Activated T-cell treated with anti-CD3 and anti-CD28 coated beads for 1 hour (primary cell): Measurements from ENCODE around the gene SEMA3C.

Source experiments
- DNase-seq: peaks from one replicate; pipeline ENCODE4 v3.0.0-alpha.2; 2020; ENCODE audit warnings: low read depth

Gene SEMA3C

DNA sequence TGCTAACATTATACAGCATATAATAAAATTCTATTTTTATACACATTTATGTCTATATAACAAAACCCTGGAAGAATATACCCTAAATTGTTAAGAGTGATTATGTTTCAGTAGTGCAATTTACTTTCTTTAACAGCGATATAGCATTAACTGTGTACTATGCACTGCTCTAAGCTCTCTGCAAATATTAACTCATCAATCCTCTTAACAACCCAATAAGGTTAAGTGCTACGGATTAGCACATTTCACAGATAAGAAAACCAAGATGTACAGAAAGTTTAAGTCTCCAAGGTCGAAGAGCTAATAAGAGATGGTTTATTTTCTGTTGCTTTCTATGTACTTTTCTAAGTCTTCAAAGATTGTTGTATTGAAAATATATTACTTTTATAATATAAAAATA, 95.8 kb downstream of the SEMA3C start:
- no peak for DNase-seq

DNA sequence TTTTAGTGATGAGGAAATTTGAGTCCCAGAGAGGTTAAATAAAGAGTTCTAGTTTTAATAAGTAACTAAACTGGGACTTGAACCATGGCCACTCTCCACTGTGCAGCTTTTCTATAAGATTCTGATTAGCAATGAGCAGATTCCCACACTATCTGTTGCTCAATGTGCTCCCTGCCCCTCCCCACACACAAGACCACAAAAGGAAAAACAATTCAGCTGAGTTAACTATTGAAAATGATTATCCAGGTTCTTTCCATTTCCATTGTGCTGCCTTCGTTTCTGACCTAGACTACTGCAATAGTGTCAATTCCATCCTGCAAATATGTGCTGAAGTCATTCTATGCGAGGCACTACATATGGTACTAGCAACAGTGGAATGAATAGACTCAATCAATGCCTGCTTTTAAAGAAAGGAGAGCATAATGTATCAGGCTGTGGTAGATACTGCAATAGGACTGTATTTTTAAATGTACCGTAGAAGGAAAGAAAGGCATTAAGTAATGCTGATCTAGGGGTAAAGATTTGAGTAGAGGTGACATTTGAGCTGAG, 97.0 kb downstream of the SEMA3C start:
- no peak for DNase-seq

DNA sequence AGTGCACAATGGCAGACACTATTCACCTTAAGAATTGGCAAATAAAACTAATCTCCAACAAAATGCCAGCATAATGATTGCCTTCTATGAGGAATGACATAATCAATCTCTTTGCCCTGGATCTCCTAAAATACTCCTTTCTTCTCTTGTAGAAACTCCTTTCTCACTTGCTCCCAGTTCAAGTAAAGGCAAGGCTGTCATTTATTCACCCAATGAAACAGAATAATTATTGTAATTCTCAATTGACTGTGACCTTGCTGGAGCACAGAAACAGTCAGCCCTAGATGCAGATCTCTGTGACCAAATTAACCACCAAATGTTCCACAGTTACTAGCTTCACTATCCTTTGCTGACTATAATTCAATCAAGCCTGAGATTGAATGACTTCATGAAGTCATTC, 99.3 kb downstream of the SEMA3C start:
- DNase-seq: no peak

DNA sequence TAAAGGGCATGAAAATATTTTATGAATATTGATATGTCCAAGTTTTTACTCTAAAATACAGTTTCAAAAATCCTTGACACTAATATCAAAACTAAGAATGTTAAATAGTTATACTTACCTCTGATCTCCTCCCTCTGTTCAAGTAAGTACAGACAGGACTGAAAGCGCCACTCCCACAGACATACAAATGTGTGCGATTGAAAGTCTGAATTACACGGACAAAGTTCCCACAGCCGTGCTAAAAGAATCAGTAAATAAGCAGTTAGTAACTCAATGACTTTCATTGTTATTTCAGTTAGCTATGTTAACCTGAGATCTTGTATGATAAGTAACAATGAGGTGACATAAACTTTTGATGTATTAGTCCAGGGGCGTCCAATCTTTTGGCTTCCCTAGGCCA, 100.7 kb downstream of the SEMA3C start:
- DNase-seq: no peak

DNA sequence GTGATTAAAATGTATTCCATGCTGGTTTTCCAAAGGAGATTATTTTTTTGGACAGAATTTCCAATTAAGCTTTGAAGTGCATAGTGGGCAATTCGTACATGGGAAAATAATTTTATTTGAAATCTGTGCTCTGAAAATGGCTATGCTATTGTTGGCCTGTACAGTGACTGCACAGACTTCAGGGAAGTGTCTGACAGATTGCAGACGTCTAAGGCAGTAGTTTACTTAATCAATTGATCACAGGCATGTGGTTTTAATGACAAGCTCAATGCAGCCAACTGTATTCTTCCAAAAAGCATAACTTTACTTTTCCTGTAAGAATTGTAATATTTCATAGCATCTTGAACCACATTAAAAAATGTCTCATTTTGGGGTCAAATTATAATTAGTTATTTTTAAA, 102.0 kb downstream of the SEMA3C start:
- no peak for DNase-seq

DNA sequence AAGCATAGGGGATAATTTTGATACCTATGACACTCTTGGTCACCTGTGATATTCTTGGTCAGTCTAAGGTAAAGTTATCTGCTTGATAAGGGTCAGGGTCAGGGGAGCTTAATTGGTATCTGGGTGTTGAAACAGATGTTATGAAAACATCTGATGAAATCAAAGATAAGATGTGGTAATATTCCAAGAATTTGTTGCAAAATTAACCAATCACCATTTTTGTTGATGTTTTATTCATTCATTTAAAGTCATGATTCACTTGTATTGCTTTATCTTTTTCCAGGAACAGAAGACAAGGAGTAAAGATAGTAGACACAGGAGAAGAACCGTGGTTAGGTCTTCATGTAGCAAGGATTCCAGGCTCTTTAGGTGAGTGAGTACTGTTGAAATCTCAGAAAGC, 103.1 kb downstream of the SEMA3C start:
- no peak for DNase-seq

DNA sequence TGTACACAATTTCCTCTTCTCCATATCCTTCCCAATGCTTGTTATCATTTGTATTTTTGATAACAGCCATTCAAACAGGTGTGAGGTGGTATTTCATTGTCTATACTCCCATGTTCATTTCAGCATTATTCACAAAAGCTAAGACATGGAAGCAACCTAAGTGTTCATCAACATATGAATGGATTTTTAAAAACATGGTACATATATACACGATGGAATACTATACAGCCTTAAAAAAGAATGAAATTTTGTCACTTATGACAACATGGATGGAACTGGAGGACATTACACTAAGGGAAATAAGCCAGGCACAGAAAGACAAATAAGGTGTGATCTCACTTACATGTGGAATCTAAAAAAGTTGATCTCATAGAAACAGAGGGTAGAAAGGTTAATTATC, 109.3 kb downstream of the SEMA3C start:
- no peak for DNase-seq

DNA sequence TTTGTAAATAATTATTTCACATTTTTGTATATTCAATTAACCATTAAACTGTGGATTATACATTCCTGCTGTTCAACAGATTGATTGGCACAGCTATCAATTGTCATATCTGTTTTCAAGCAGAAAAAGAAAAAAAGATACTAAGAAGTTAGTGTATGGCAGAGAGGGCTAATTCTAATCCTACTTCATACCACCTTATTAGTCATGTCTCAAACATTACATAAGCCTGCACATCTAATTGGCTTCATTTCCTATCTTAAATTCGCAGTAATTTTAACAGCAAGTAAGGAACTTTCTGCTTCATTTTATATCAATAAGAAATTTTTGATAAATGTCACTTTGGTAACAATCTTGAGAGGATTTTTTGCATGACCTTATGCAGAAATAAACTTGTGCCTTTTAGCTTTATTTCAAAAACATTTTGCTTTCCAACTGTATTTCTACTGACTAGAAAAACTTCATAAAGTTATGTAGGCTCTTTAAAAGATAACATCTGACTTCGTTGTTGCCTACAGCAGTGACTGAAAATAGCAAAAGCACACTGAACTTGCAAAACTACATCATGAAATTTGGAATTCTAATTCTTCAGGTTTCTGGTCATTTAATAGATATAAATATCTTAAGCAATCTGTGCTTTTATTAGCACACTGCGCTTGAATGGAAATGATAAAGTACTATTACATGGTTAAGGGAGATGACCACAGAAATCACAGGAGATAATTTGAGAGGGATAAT, 111.5 kb downstream of the SEMA3C start:
- DNase-seq: no peak

DNA sequence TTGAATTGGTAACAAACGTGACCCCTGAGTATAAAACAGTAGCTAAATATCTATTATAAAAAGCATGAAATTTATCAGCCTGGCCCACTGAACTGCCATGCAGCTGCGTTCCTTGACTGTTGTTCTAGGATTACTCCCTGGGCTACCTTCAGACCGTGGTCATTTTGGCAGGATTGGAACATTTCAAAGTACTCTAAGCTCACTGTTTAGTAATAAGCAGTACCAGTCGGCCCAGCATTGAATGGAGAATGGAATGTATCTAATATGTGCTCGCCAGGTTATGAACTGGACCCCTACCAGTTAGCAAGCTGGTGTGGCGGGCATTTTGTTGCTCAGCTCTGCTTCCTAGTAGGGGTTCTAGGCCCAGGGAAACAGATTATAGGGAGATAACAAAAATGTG, 112.2 kb downstream of the SEMA3C start:
- no peak for DNase-seq

DNA sequence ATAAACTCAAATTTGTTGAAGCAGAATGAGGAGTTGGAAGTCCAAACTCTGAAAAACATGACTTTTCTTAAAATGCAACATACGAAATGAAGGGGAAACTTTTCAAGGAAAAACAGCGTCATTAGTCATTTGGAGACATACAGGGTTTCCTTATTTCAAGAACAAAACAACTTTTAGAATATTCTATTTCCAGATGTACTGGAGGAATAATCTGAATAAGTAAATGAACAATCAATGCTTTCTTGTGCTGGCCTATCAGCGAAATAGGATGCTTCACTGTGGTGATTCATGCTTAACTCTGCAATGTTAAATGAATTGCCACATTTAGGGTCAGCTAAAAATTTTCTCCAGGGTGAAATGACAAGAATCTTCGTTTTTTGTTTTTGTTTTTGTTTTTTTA, 114.3 kb downstream of the SEMA3C start:
- DNase-seq: no peak

DNA sequence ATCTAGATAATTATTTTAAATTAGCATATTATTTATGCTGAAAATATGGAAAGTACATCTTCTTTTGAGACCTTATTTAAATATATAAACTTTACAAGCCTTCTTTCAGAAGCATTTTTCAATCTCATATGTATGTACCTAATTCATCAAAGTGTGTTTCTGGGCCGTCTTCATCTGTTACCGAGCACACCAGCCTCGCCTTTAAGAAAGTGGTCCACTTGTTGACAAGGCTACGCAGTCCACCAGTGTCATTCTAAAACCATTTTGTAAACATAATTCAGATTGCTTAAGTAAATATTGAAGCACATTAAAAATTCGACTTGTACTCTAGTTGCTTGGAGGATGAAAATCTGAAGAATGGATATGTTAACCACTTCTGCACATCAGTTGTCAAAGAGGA, 116.3 kb downstream of the SEMA3C start:
- no peak for DNase-seq

DNA sequence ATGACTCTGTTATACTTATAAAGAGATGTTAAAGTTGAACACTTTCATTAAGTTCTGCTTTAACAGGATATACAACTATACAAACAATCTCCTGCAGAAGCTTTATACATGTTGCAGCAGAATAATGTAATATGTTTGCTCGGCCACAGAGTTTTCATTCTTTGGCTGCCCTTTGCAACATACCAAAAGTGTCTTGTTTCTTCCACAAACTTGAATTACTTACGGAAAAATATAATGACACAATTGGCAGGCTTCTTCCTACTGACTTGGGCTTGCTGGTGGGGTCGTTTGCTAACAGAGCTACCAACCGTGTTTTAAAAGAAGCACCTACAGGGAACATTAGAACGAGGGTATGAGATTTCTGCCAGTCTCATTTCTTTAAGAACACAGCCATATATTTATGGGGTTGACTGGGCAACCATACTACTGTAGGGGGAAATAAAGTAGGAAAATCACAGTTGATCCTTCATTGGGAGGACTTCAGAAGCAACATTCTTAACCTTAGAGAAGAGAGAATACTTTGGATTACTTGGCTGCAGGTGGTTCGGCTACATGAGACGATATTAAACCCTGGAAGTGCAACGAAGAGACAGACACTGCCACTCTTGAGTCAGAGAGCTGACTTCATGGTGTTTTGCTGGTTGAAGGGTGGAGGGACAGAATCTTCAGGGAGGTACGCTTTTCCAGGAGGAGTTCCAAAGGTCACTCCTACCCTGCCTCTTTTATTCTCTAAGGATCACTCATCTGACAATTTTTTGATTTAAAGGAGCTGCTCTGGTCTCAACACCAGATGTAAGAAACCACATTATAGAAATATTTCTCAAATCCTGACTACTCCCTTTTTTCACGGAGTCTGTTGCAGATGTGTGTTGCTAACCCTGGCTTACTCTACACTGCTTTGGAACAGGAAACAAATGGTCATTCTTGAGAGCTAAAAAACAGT, 123.9 kb downstream of the SEMA3C start:
- no peak for DNase-seq

DNA sequence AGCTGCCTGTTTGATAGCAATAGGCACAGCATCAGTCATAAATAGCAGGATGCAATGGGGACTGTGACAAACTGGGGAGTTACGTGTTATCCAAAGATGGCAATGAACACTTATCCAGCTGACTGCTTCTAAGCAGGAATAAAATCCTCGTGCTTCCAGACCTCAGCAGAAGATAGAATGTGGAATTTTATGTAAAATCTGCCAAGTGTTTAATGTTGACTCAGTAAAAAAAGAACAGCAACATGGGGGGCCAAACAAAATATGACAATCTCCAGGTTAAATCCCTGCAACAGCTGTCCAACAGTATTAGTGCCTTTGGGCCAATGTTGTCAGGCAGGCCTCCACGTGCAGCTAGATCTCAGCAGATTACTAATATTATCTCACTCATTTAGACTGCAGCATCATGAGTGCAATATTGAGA, 127.3 kb downstream of the SEMA3C start:
- DNase-seq: no peak

DNA sequence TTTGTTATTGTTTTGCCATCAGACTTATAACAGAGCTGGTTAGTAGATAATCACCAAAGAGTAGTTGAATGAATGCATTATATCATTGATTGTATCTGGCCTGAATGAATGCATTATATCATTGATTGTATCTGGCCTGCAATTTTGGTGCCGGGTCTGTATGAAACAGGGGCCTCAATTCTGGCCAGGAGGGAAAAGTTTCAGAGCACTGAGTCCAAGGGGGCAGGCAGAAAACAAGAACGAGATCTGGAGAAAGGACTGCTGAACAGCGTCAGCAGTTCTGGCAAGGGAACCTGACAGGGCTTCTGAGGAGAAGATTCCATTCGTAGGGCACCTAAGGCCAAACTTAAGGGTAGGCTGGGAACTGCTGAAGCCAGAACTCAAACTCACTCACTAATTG, 128.0 kb downstream of the SEMA3C start:
- DNase-seq: no peak

DNA sequence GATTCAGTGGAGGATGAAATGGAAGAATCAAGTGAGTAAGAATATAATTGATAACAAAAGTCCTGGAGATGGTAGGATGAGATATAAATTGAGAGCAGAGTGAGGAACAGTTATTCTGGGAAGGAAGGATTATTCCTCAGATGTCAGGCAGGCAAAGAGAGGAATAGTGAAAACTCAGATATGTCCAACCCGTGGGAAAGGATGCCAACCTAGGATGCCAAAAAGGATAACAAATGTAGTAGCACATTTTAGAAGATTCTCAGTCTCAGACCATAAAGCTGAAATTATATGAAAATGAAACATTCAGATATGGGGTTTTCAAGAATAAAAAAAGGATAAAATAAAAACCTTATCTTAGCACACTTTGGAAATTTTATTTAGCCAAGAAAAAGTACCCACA, 131.1 kb downstream of the SEMA3C start:
- DNase-seq: no peak

DNA sequence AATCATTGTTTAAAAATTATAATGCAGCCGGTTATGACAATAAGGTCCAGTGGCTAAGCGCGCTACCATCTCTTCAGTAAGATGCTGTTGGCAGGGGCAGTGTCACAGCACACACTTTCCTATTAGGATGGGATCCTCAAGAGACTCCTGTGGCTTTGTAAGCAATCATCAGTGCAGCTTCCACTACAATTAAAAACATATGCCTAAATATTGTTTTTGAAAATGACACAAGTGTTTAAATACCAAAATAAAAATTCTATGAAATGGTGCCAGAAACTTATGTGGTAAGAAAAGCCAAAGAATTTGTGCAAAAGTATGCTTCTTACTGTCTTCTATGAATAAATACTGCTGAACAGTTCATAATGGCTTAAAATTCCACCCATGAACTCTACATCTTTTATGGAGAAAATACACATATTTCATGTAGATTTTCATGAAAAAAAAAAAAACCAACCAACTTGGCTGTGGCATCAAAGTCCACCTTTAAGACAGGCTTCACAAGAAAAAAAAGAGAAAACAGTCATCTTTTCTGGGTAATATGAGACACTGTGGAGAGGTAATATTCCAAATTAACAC, 132.8 kb downstream of the SEMA3C start:
- no peak for DNase-seq

DNA sequence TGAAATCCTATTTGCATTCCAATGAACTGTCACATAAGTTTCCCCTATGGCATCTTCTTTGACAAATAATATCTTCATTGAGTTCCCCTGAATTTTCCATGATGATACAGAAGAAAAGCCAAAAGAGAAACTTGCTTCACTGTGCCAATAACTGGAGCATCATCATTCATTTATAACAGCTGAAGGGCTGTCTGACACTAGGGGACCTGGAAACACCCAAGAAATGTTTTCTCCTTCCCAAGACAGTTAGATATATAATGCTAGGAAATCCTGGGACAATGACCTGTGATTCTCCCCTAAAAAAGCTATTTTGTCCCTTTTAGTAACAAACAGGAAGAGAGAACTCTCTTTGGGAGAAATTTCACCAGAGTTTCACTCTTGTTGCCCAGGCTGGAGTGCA, 133.6 kb downstream of the SEMA3C start:
- DNase-seq: no peak

DNA sequence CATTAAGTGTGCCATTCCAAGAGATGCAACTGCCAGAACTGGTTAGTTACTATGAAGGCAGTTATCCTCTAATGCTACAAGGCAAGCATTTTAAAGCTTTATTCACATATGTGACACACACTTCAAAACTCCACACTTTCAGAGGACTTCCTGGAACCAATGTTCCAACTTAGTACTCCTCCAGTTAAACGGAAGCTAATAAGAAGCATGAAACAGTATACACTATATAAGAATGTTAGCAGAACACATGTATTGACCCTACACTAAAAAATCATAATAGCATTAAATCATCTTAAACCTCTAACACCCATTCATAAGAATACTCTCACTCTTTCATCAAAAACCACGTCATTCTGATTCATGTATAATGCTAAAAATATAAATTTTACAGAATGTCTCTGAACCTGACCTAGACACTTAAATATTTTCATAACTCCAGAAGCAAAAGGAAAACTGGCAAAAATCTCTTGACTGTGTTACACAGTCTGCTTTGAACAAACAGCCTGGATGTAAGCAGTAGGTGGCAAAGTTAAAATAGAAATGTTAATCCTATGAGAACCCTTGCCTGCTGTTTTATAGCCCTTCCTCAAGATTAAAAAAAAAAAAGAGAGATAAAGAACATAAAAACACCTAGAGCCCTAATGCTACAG, 135.0 kb downstream of the SEMA3C start:
- no peak for DNase-seq

DNA sequence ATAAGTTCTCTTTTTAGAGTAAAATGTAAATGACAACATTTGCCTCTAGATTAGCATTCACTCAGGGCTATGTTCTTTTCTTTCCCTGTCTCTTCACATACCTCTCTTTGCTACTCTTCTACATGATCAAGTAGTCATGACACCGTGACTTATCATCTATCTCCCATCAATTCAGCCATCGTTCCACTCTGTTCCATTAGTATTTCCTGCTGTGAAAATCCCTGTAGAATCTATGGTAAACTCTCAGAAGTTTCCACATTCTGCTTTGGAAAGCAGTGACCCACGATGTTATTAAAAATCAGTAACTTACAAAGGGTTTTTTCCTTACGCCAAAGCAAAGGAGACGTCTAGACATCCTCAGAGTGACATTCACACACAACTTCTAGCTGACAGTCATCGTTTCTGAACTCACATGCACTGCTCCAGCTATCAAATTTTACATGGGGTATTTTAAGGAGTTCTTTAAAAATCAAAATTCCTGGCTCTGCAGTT, 135.6 kb downstream of the SEMA3C start:
- DNase-seq: no peak

DNA sequence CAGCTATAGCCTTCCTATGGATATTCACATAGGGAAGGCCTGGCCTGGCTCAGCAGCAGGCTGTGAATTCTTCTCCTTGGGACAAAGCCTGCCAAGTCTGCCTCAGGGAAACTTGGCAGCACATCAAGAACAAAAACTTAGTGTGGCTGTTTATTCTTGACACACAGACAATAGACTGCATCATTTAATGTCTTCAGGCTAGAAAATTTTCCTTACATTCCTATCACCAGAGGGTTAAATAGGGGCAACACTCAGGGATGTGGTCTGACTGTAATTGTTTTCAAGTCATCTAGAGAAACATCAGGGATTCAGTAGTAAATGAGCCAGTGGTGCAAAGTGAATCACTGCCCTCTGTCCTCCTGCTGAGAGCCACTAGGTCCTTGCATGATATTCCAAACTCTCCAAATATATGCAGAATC, 137.3 kb downstream of the SEMA3C start:
- no peak for DNase-seq

DNA sequence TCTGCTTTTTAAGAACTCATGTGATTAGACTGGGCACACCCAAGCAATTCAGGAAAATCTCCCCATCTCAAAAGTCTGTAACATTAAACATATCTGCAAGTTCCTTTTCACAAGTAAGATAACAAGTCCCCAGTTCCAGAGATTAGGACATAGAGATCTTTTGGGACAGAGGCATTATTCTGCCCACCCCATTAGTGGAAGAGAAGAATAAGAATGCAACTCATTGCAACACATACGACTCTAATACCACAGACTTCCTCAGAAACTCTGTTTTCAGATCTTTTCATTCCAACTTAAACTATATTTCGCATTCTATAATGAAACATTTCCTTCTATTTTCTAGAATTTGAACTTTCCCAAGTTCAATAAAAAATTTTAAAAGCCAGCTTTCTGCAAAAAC, 137.7 kb downstream of the SEMA3C start:
- DNase-seq: no peak

DNA sequence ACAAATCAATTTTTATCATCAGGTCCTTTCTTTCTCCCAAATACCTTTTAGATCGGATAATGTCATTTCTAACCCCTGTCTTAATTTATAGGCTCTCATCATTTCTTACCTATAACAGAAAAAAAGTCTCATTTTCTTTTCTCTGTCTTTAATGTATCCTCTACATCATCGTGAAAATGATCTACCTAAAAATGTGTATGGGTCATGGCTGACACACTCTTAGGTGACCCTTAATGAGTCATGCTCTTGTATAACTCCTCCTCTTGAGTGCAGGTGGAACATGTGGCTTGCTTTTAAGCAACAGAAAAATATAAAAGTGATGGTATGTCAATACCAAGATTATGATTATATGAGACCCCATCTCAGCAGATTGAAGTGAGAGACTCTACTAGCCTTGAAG, 139.4 kb downstream of the SEMA3C start:
- DNase-seq: no peak
